Skin of body (tissue), 3 donors: ENCODE results near the gene SEC63. TPM values are rescaled to one million over a fixed set of nuclear protein-coding genes. Genes with fewer than 3 reads are reported as not detected.

Source experiments
- DNase-seq: peaks from one replicate; lab custom pipeline; 2025; lab: John Stamatoyannopoulos, UW
- small RNA-seq: library from RNA; depleted of rRNA; stranded (forward); fragments of <200 nt; gene quantifications from one replicate; pipeline ENCODE3, GENCODE V24; 2014; ENCODE audit warnings: low replicate concordance
- total RNA-seq: library from RNA; depleted of rRNA; stranded (reverse); fragments of >200 nt; gene quantifications from one replicate; pipeline ENCODE4 v1.2.3, GENCODE V29; 2014

The SEC63 gene
- total RNA-seq, 1 donor from 2014 or later = 51.6 TPM

GRCh38 chr6:107819964-107820337 is 138.1 kb downstream of the SEC63 start:
- no peak for DNase-seq

GRCh38 chr6:107819217-107819616 is 138.8 kb downstream of the SEC63 start:
- no peak for DNase-seq

- DNase-seq = no peak
These were observed 139.7 kb downstream of the SEC63 start for GRCh38 chr6:107818272-107818671.

GRCh38 chr6:107817784-107818183 is 140.2 kb downstream of the SEC63 start:
- DNase-seq = no peak

Small RNA genes lying within 50 kb of the gene (small RNA-seq; reads per million reads assigned to genes)
- gene MTHFD2P3 (not detected), gene RF00045 (not detected), gene RNU6-437P (not detected)

Other genes with a start within 250 kb of the SEC63 start
- gene SCML4, start 133.9 kb downstream of the SEC63 start, total RNA-seq = 0.20 TPM
- gene OSTM1, start 116.5 kb upstream of the SEC63 start, total RNA-seq = 12.2 TPM
- not detected for gene NR2E1, start 207.8 kb upstream of the SEC63 start, total RNA-seq